SU-DHL-6 (cell line): ENCODE measurements around the gene C1GALT1.
A peak's percentile ranks its signal among the peaks of the same experiment; 100 is the strongest.
"Not testable (repeated sequence)": the region's sequence is repeated elsewhere in the genome, so short reads cannot be mapped to it uniquely, and the experiment has no call there.

ENCODE experiments used
- H2AFZ ChIP-seq: fragments of 200-600 bp; sonication (generic); 2 replicates; pipeline ENCODE4 v1.6.1; 2014; ENCODE audit warnings: low read depth, mild to moderate bottlenecking, moderate library complexity, mixed read lengths, antibody characterized with exemption, low read length; ENCODE audit not compliant: severe bottlenecking
- H3F3A ChIP-seq: fragments of 200-600 bp; shearing (Covaris generic); 2 replicates; pipeline ENCODE4 v1.6.0; 2016; ENCODE audit warnings: antibody characterized with exemption, mild to moderate bottlenecking; ENCODE audit not compliant: insufficient read depth
- H3K27ac ChIP-seq: fragments of 200-600 bp; sonication (generic); 2 replicates; pipeline ENCODE4 v1.5.1; 2016; ENCODE audit warnings: low read depth, mild to moderate bottlenecking, low read length, moderate library complexity, mixed read lengths
- H3K27me3 ChIP-seq: fragments of 200-600 bp; sonication (generic), shearing (Covaris generic); 2 replicates; pipeline ENCODE4 v1.6.0; 2014; ENCODE audit warnings: mild to moderate bottlenecking, low read length
- H3K36me3 ChIP-seq: fragments of 200-600 bp; sonication (generic); 2 replicates; pipeline ENCODE4 v1.6.1; 2014; ENCODE audit warnings: mild to moderate bottlenecking, low read length, mixed read lengths
- H3K4me2 ChIP-seq: fragments of 300-600, 200-600 bp; shearing (Covaris generic), sonication (generic); 2 replicates; pipeline ENCODE4 v1.6.0; 2014; ENCODE audit warnings: low read length, low read depth, mild to moderate bottlenecking; ENCODE audit not compliant: poor library complexity, severe bottlenecking
- H3K4me3 ChIP-seq: fragments of 200-600 bp; sonication (generic); 2 replicates; pipeline ENCODE4 v1.5.1; 2014; ENCODE audit warnings: antibody characterized with exemption, low read length, mild to moderate bottlenecking, mixed read lengths; ENCODE audit not compliant: insufficient read depth, poor library complexity, severe bottlenecking
- H3K79me2 ChIP-seq: fragments of 200-600 bp; sonication (generic); 2 replicates; pipeline ENCODE4 v1.6.1; 2014; ENCODE audit warnings: mild to moderate bottlenecking, low read length, moderate library complexity; ENCODE audit not compliant: insufficient read depth
- H3K9ac ChIP-seq: fragments of 200-600 bp; sonication (generic); 2 replicates; pipeline ENCODE4 v1.7.0; 2014; ENCODE audit warnings: mild to moderate bottlenecking, low read length
- H3K9me2 ChIP-seq: fragments of 200-600 bp; sonication (generic); replicated peaks from 2 replicates; pipeline ENCODE4 v1.6.1; 2014; ENCODE audit warnings: low read length; ENCODE audit not compliant: insufficient read depth
- H3K9me3 ChIP-seq: fragments of 200-600 bp; sonication (generic); 2 replicates; pipeline ENCODE4 v1.6.1; 2014; ENCODE audit warnings: low read length, mixed read lengths; ENCODE audit not compliant: insufficient read depth
- H4K20me1 ChIP-seq: fragments of 200-600 bp; sonication (generic); 2 replicates; pipeline ENCODE4 v1.6.1; 2014; ENCODE audit warnings: low read depth, mild to moderate bottlenecking, antibody characterized with exemption, low read length, moderate library complexity, mixed read lengths
- EZH2phosphoT487 ChIP-seq: fragments of 200-600 bp; sonication (generic), shearing (Covaris generic); conservative IDR thresholded peaks from 2 replicates; pipeline ENCODE4 v1.6.1; 2018; ENCODE audit warnings: mild to moderate bottlenecking, antibody characterized with exemption, low read length, moderate library complexity, mixed read lengths
- TF ChIP-seq, protein P1 (sequence below): fragments of 200-600 bp; sonication (generic); IDR thresholded peaks from one replicate; pipeline ENCODE4 v1.5.1; 2017; ENCODE audit warnings: antibody characterized with exemption, mild to moderate bottlenecking, low read length, moderate library complexity; ENCODE audit not compliant: insufficient read depth, poor library complexity, severe bottlenecking

The C1GALT1 gene

DNA sequence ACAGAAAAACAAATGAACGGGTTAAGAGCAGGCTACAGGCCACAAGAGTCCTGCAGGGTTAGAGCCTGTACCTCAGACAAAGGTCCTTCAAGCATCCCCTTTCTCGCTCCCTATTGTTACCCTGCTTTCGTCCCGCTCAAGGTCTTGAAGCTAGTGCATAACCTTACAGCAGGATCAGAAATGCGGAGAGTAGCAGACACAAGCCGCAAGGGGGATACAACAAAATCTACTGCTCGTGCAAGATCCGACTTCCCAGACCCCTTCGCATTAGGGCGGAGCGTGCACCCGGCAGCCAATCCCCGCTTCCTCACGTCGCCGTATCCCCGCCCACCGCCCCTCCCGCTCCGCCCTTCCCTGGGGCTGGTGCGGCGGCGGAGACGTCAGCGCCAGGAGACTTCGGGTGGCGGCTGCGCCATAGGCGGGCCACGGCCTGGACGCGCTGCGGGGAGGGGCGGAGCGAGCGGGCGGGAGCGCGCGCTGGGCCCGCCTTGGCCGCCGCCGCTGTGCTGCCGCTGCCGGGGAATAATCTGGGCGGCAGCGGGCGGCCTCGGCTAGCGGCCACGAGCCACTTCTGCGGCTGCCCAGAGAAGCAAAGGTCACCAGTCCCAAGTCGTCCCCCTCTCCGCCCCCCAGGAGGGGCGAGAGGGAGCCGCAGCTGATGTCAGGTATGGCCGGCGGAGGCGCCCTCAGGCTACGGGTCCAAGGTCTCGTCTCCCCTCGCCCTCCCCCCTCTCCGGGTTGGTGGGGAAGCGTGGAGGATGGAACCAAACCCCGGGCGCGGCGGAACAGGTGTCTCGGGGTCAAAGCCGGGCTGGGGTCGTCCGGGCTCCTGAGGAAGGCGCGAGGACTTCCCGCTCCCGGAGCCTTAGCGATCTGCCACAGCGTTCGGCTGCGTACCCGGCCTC, at the start of gene C1GALT1:
Gene C1GALT1, plus strand, starts transcription at position 389 of the 905 bp plus-strand sequence. CDS start 51,776 bp downstream, outside the sequence.
- Histone ChIP-seq H3K27me3 (no peaks in the 10 kb centered on the region), H3K27ac (peak within 1 kb of the TSS; percentile 94), H3K4me2 (peak within 1 kb of the TSS; percentile 97), H3K9me3 (no peaks in the 10 kb centered on the region), H3K4me3 (peak within 1 kb of the TSS; percentile 93), H3K36me3 (peaks cover 16% of the 10 kb centered on the region), H4K20me1 (peaks cover 19% of the 10 kb centered on the region; the same call in 1 of the 2 replicates), H3K9ac (peak within 1 kb of the TSS; percentile 81), H3F3A (peaks cover 30% of the 10 kb centered on the region), H3K79me2 (peaks cover 55% of the 10 kb centered on the region), H3K9me2 (no peaks in the 10 kb centered on the region), H2AFZ (peak within 1 kb of the TSS; percentile 81)
- no peak for TF ChIP-seq EZH2phosphoT487
- TF ChIP-seq, protein P1, sequence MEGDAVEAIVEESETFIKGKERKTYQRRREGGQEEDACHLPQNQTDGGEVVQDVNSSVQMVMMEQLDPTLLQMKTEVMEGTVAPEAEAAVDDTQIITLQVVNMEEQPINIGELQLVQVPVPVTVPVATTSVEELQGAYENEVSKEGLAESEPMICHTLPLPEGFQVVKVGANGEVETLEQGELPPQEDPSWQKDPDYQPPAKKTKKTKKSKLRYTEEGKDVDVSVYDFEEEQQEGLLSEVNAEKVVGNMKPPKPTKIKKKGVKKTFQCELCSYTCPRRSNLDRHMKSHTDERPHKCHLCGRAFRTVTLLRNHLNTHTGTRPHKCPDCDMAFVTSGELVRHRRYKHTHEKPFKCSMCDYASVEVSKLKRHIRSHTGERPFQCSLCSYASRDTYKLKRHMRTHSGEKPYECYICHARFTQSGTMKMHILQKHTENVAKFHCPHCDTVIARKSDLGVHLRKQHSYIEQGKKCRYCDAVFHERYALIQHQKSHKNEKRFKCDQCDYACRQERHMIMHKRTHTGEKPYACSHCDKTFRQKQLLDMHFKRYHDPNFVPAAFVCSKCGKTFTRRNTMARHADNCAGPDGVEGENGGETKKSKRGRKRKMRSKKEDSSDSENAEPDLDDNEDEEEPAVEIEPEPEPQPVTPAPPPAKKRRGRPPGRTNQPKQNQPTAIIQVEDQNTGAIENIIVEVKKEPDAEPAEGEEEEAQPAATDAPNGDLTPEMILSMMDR, result peak; percentile 46

DNA sequence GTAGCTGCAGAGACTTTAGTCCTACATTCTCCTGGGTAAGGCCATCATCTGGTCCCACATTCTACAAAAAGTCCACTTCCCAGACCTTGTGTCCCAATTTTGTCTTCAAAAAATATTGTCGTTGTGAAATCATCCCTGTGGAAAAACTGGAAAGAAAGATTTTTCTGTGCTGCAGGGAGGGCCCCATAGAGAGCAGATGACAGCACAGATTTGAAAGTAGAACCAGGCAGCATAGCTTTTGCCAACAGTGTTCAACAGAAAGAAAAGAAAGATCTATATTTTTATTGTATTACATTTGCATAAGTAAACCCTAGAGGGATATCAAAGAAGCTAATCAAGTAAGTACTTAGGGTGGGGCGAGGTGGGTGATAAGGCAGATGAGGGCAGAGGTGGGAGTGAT, 48.3 kb upstream of the C1GALT1 start:
- Histone ChIP-seq H3F3A (no peaks in the 10 kb centered on the region), H3K27ac (no peak overlapping the region), H3K9ac (no peak overlapping the region), H3K9me3 (no peaks in the 10 kb centered on the region), H3K36me3 (no peaks in the 10 kb centered on the region), H3K4me2 (no peak overlapping the region), H3K4me3 (no peak overlapping the region), H4K20me1 (no peaks in the 10 kb centered on the region), H3K9me2 (no peaks in the 10 kb centered on the region), H3K27me3 (no peaks in the 10 kb centered on the region), H2AFZ (no peak overlapping the region), H3K79me2 (no peaks in the 10 kb centered on the region)
- no peak for TF ChIP-seq EZH2phosphoT487
- TF ChIP-seq, protein P1, result no peak

DNA sequence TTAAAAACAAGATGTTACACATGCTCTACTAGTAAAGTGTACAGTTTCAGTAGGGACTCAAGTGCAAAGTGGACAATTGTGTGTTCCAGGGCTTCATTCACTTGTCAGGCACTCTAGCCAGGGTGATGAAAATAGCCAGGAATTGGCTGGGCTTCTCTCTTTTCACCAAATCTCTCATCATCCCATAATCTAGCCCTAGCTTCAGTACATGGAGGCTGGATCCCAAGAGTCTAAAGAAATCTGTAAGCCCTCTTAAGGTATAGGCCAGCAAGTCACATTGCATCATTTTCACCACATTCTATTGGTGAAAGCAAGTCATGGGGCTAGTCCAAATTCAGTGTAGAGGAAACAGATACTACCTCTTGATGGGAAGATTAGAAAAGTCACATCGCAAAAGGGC, 47.3 kb upstream of the C1GALT1 start:
- H3K9me3 ChIP-seq, result no peaks in the 10 kb centered on the region
- no peaks in the 10 kb centered on the region for H3K27me3 ChIP-seq
- TF ChIP-seq, protein P1, result no peak
- no peak for TF ChIP-seq EZH2phosphoT487
- H2AFZ ChIP-seq, result no peak overlapping the region
- no peaks in the 10 kb centered on the region for H4K20me1 ChIP-seq
- no peak overlapping the region for H3K27ac ChIP-seq
- no peaks in the 10 kb centered on the region for H3K36me3 ChIP-seq
- H3K4me2 ChIP-seq, result no peak overlapping the region
- H3K9me2 ChIP-seq, result no peaks in the 10 kb centered on the region
- no peaks in the 10 kb centered on the region for H3F3A ChIP-seq
- no peaks in the 10 kb centered on the region for H3K79me2 ChIP-seq
- no peak overlapping the region for H3K9ac ChIP-seq
- H3K4me3 ChIP-seq, result no peak overlapping the region

DNA sequence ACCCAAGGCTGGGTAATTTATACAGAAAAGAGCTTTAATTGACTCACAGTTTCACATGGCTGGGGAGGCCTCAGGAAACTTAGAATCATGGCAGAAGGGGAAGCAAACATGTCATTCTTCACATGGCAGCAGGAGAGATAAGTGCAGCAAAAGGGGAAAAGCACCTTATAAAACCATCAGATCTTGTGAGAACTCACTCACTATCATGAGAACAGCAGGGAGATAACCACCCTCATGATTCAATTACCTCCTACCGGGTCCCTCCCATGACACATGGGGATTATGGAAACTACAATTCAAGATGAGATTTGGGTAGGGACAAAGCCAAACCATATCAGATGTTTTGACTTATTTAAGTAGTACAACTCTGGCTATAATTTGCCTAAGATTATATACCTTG, 46.4 kb upstream of the C1GALT1 start:
- not testable (repeated sequence) for H4K20me1 ChIP-seq, H3K9me2 ChIP-seq, H3K27ac ChIP-seq, H3K9me3 ChIP-seq, H3F3A ChIP-seq, H3K4me2 ChIP-seq, H3K4me3 ChIP-seq, H3K9ac ChIP-seq, H3K36me3 ChIP-seq, H2AFZ ChIP-seq, H3K79me2 ChIP-seq, H3K27me3 ChIP-seq
